HG02981 (cell line): ENCODE measurements around the gene LGALS12.
A peak's percentile ranks its signal among the peaks of the same experiment; 100 is the strongest.
"Not testable (repeated sequence)": the region's sequence is repeated elsewhere in the genome, so short reads cannot be mapped to it uniquely, and the experiment has no call there.

ENCODE experiments used
- ATAC-seq: cut with Tn5 transposase; IDR thresholded peaks from one replicate; pipeline ENCODE4 v1.9.1; 2021; ENCODE audit warnings: mild to moderate bottlenecking, moderate library complexity; ENCODE audit not compliant: unreplicated experiment

The LGALS12 gene

DNA sequence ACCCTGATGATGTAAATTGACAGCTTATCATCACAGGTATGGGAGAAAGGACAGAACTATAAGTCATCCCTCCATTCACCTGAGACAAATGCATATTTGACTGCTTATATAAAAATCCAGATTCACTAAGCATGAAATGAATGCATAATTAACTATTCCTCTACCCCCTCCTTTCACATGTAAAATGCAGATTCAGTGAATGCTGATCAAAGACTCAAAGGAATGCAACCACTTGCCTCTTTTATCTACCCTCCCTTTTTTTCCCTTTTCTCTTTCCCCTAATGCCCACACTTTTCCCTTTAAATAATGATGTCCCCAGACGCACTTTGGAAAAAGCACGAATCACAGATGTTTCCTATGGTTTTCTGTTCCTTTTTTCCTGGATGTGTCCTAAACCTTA, 26.2 kb downstream of the LGALS12 start:
- ATAC-seq = no peak

GRCh38 chr11:63532799-63533475, 27.1 kb downstream of the LGALS12 start:
- no peak for ATAC-seq

DNA sequence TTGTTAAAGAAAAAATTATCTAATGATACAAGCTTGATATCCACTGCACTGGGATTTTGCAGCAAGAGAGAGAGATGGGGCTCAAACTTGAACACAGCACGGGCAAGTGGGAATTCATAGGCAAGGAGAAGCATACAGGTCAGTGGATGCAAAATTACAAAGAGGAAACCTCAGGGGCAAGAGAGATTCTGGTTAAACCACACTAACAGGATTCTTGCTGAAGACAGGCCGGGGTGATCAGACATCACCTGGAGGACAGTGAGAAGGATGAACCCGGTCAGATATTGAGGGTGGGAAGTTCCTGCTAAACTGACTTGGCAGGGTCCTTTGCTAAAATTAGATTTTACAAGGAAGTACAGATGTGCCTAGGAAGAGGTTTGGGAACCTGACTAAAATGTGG, 28.2 kb downstream of the LGALS12 start:
- ATAC-seq = no peak

DNA sequence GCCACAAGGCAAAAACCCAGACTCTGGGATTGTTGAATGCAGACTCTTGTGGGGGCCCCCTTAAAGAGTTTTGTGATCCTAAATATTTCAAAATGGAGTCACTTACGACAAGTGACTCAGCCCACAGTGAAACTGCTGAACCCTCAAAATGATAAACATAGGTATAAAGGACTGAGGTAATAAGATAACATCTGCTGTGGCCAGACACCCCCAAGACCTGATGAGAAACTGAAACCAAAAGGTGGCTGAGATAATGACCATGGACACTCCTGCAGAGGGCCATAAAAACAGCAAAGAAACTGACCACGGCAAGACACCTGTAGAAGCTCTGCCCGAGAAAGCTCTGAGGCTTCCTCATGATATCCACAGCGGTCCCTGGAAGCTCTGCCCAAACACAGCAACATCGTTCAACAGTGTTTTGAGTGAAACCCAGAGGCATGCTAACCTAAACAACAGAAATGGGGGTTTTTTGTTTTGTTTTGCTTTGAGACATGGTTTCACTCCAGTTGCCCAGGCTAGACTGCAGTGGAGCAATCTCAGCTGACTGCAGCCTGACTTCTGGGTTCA, 29.1 kb downstream of the LGALS12 start:
- ATAC-seq = peak; percentile 27

DNA sequence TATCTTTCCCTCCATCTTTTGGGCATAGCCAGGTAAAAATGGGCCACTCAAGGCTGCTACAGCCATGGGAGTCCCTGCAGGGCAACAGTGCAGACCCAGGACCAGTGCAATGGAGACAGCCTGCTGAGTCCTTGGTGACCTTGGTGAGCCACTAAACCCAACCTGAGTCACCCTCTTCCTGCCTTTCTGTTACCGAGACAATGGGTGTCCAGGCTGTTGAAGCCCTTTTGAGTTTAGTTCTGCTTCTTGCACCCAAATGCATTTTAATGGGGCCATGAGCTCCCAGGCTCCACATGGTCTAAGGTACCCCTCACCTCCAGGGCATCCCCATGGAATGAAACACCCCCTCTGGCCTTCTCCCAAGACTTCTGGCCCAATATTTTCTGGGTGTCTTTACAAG, 29.9 kb downstream of the LGALS12 start:
- ATAC-seq = no peak

DNA sequence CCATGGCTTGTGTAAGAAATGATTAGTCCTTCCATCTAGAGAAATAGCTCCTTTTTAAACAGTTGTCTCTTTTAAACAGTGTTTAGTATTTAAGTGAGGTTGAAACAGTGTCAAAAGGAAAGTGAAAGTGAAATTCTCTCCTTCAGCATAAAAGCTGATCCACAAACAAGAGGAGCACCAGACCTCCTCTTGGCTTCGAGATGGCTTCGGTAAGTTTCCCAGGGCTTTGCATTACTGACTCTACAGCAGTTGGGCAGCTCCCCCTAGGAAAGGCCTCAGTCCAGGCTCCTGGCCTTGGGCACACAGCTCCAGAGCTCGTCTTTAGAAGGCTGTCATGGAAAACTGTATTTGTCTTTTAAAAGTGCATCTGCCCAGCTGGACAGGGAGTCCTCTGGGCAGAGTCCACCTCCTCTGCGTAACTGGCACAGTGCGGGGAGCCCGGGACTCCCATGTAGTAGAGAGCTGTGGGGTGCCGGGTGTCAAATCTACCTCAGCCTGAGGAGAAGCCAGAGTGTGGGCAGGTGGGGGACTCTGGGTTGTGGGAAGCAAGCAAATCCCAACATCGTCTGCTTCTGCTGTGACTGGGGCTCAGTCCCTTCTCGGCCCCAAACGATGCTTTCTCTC, 30.9 kb downstream of the LGALS12 start, which contains the start of gene PLAAT4:
PLAAT4 (plus strand) TSS at position 140 of the 624 bp plus-strand sequence; CDS start at position 201, 61 bp downstream.
- ATAC-seq = no peak

DNA sequence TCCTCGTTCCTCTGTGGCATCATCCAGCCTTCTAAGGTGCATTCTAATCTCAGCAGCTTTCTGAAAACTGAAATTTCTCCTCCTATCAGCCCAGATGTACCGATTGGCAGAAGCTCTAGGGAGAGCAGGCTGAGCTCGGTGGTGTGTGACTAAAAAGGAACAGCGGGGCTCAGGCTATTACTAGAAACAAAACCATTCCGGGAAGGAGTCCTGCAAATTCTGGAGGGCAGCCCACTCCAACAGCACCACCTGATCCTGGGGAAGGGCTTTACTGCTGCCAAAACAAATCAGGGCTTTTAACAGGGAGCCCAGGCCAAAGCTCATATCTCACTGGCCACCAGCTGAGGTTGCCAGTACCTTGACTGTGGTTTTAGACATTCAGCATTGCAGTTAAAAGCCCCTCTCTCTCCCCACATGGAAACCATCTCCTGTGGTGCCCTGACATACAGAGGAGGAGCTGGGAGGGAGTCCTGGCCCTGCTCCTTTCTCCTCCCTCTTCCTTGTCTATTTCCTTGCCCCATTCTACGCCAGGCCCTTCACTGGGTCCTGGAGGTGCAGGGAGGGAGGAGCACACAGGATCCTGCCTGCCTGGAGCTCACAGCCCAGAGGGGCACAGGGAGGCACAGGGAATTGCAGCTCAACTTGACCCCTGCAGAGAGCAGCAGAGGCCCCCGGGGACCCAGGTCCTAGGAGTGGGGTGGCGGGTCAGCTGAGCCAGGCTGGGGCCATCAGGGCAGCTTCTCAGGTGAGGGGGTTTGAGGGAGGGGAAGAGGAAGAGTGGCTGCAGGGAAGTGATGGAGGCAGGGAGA, 31.6 kb downstream of the LGALS12 start:
- no peak for ATAC-seq

DNA sequence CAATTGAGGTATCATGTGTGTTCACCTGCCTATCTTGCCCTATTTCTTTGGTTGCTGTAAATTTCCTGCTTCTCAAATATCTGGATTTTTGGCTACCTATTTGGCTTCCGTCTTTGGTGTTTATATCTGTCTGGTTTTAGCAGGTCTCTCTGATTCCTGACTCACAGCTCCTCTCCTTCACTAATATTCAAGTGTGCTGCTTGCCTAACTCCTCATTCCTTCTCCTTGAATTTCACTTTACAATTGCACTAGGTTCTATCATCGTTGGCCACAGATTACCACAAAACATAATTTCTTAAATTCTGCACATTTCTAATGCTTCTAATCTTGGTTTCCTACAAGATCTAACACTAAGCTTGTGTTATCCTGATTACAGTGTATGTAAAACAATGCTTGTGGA, 36.6 kb downstream of the LGALS12 start:
- ATAC-seq = not testable (repeated sequence)

- no peak for ATAC-seq
Measured at GRCh38 chr11:63543711-63544110, 37.8 kb downstream of the LGALS12 start.

DNA sequence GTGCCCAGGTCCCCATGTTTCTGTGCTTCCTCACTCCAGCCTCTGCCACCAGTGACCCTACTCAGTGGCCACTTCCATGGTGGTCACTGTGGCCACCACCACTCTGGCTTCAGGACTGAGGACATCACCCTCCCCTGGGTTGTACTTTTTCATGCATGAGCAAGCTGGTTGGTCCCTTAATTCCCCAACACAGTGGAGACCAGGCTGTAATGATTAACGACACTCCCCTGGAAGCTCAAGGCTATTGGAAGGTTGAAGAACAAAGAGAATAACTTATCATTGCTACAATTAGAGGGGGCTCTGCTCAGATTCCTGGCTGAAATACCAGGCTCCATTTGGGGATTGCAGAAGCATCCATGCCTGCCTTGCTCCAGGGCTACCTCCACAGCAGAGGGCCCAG, 41.2 kb downstream of the LGALS12 start:
- no peak for ATAC-seq

GRCh38 chr11:63548178-63548577, 42.3 kb downstream of the LGALS12 start:
- no peak for ATAC-seq

GRCh38 chr11:63549411-63549810, 43.5 kb downstream of the LGALS12 start:
- no peak for ATAC-seq

GRCh38 chr11:63550156-63550700, 44.3 kb downstream of the LGALS12 start:
- not testable (repeated sequence) for ATAC-seq

DNA sequence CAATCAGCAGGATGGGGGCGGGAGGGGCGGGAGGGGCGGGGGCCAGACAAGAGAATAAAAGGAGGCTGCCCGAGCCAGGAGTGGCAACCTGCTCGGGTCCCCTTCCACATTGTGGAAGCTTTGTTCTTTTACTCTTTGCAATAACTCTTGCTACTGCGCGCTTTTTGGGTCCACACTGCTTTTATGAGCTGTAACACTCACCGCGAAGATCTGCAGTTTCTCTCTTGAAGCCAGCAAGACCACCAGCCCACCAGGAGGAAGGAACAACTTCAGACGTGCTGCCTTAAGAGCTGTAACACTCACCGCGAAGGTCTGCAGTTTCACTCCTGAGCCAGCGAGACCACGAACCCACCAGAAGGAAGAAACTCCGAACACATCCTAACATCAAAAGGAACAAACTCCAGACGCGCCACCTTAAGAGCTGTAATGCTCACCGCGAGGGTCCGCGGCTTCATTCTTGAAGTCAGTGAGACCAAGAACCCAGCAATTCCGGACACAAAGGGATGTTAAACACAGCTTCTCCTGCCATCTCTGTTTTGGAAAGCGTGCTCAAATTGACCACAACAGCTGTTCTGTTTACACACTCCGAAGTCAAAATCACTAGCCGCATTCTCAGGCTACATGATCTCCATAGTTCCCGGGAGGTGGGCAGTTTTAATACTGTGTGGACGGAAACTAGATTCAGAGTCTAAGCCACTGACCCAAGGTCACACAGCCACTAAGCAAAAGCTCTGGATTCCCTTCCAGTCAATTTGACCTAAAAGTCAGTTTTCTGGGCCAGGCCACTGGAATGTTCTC, 45.4 kb downstream of the LGALS12 start:
- no peak for ATAC-seq

DNA sequence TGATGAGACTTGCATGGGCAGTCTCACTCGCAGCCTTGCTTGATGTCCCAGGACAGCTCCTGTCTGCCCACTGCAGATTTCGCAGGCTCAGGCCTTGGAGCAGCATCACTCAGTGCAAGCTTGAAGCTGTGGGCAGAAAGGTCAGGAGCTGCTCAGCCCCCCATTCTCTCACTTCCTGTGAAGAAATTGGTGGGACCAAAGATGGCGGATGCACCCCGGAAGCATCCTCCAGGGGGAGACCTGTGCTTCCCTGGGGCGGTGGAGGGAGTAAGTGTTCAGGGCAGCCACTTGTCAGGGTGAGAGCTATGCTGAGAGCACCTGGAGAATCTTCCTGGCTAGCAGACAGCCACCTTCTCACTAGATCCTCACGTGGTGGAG, 46.0 kb downstream of the LGALS12 start:
- no peak for ATAC-seq

DNA sequence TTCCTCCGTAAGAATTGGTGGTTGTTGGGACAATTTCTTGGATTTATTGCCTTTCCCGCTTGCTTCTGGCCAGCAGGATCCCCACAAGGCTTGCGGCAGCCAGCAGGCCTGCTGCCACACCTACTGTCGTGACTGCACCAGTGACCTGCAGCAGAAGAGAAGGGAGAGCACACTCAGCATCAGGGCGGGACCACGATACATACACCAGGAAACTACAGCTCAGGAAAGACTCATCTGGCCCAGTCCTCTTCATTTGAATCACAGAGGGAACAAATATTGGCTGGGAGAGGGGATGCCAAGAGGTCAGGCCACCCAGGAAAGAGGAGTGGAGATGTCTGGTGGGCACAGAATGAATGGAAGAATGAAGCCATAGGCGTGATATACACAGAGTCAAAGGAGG, 47.0 kb downstream of the LGALS12 start:
- ATAC-seq = no peak

GRCh38 chr11:63553759-63554158, 47.9 kb downstream of the LGALS12 start:
- no peak for ATAC-seq

GRCh38 chr11:63554877-63555223, 49.0 kb downstream of the LGALS12 start:
- ATAC-seq = no peak

- ATAC-seq = no peak
Measured at GRCh38 chr11:63556404-63557013, 50.6 kb downstream of the LGALS12 start.

DNA sequence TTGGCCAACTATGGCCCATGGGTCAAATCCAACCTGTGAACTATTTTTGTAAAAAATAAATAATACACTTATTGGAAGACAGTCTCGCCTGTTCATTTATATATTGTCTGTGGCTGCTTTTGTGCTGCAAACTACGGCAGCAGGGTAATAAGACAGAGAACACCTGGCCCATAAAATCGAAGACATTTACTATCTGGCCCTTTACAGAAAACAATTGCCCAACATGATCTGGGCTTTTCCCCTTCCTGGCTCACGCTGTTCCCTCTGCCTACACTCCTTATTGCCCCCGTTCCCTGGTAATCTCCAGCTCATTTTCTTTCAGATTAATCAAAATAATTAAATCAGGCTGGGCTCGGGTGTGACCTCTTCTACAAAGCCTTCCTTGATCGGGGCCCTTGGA, 51.7 kb downstream of the LGALS12 start:
- no peak for ATAC-seq
